ENCODE data around the gene CST7. TPM values are rescaled to one million over a fixed set of nuclear protein-coding genes. Genes with fewer than 3 reads are reported as not detected.

Gene CST7
- total RNA-seq, 1 experiment from 2014 or later, result not detected

DNA sequence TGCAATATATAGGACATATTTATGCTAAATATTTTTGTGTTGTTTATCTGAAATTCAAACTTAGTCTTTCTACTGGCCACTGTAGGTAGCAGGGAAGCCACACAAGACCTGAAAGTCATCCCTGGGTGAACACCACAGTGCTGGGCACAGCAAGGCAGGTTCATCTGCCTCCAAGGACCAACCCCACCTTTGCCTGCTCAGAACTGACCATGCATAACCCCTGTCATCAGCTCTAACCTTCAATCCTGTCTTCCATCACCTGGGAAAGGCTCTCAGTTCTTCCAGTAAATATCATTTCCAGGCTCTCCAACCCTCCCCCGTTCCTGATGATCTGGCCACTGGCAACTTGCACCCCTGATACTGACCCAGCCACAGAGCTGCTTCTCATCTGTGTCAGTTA, 32.7 kb upstream of the CST7 start:
- no peak overlapping the region for H3K27ac ChIP-seq (ENCODE audit: low read depth, low read length, poor library complexity, severe bottlenecking)
- TF ChIP-seq, protein P1, sequence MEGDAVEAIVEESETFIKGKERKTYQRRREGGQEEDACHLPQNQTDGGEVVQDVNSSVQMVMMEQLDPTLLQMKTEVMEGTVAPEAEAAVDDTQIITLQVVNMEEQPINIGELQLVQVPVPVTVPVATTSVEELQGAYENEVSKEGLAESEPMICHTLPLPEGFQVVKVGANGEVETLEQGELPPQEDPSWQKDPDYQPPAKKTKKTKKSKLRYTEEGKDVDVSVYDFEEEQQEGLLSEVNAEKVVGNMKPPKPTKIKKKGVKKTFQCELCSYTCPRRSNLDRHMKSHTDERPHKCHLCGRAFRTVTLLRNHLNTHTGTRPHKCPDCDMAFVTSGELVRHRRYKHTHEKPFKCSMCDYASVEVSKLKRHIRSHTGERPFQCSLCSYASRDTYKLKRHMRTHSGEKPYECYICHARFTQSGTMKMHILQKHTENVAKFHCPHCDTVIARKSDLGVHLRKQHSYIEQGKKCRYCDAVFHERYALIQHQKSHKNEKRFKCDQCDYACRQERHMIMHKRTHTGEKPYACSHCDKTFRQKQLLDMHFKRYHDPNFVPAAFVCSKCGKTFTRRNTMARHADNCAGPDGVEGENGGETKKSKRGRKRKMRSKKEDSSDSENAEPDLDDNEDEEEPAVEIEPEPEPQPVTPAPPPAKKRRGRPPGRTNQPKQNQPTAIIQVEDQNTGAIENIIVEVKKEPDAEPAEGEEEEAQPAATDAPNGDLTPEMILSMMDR (conservative IDR thresholded peaks at IDR 0.05; ENCODE audit: low read depth, low read length), result no peak
- POLR2A ChIA-PET (ENCODE audit: low non-redundant PET), result no interaction called here
- H3K4me3 ChIP-seq (ENCODE audit: low read depth, low read length, poor library complexity, severe bottlenecking), result no peak overlapping the region
- H3K36me3 ChIP-seq (ENCODE audit: insufficient read depth, low read length, poor library complexity, severe bottlenecking), result no peaks in the 10 kb centered on the region
- no peaks in the 10 kb centered on the region for H3K9me3 ChIP-seq (ENCODE audit: low read depth, low read length, poor library complexity, severe bottlenecking)
- CTCF ChIA-PET, result no interaction called here
- BruUV-seq (replicated peaks), result no TSS peak
- peaks cover 15% of the 10 kb centered on the region for H3K4me1 ChIP-seq (ENCODE audit: insufficient read depth, low read length, poor library complexity, severe bottlenecking)
- DNase-seq (ENCODE audit: low spot score), result no peak
- intact Hi-C loops (cut with micrococcal nuclease; ENCODE audit: unreplicated experiment), result loop anchor here (5.0 to 10.0 kb wide), 4 partner anchors 134 to 882 kb away; no protein-coding TSS in a partner anchor
- no peaks in the 10 kb centered on the region for H3K27me3 ChIP-seq (replicated peaks; ENCODE audit: insufficient read depth, low read depth, low read length, poor library complexity)

DNA sequence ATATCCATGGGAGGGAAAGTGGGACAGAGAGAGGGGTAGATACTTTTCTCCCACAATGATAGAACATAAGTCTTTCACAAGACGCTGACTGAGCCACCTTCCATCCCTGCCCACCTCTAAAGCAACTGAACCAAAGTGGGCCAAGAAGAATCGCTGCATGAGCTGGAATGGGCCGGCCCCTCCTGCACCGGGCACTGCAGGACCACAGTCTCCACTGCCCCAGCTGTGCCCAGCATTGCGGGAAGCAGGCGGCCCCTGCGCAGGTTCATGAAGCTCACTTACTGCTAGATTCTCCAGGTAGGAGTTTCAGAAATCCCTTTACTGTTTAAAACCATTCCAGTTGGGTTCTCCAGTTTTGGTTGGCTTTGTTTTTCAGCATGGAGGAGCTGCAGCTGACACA, 32.0 kb upstream of the CST7 start:
- Histone ChIP-seq H3K36me3 (ENCODE audit: insufficient read depth, low read length, poor library complexity, severe bottlenecking) (no peaks in the 10 kb centered on the region), H3K4me3 (ENCODE audit: low read depth, low read length, poor library complexity, severe bottlenecking) (no peak overlapping the region), H3K27me3 (replicated peaks; ENCODE audit: insufficient read depth, low read depth, low read length, poor library complexity) (no peaks in the 10 kb centered on the region), H3K27ac (ENCODE audit: low read depth, low read length, poor library complexity, severe bottlenecking) (no peak overlapping the region), H3K9me3 (ENCODE audit: low read depth, low read length, poor library complexity, severe bottlenecking) (no peaks in the 10 kb centered on the region), H3K4me1 (ENCODE audit: insufficient read depth, low read length, poor library complexity, severe bottlenecking) (peaks cover 13% of the 10 kb centered on the region)
- intact Hi-C loops (cut with micrococcal nuclease; ENCODE audit: unreplicated experiment), result loop anchor here (5.0 to 10.0 kb wide), 4 partner anchors 135 to 882 kb away; no protein-coding TSS in a partner anchor
- no peak for TF ChIP-seq EZH2 (IDR thresholded peaks at IDR 0.05; ENCODE audit: borderline replicate concordance, low read depth, low read length, poor library complexity, severe bottlenecking)
- TF ChIP-seq, protein P1 (conservative IDR thresholded peaks at IDR 0.05; ENCODE audit: low read depth, low read length), result no peak
- no TSS peak for BruUV-seq (replicated peaks)
- CTCF ChIA-PET, result no interaction called here
- DNase-seq (ENCODE audit: low spot score), result no peak
- POLR2A ChIA-PET (ENCODE audit: low non-redundant PET), result no interaction called here

- Histone ChIP-seq H3K36me3 (ENCODE audit: insufficient read depth, low read length, poor library complexity, severe bottlenecking) (no peaks in the 10 kb centered on the region), H3K27me3 (replicated peaks; ENCODE audit: insufficient read depth, low read depth, low read length, poor library complexity) (no peaks in the 10 kb centered on the region), H3K4me3 (ENCODE audit: low read depth, low read length, poor library complexity, severe bottlenecking) (peak overlapping the region; percentile 12), H3K9me3 (ENCODE audit: low read depth, low read length, poor library complexity, severe bottlenecking) (no peaks in the 10 kb centered on the region), H3K27ac (ENCODE audit: low read depth, low read length, poor library complexity, severe bottlenecking) (peak overlapping the region; percentile 41), H3K4me1 (ENCODE audit: insufficient read depth, low read length, poor library complexity, severe bottlenecking) (peaks cover 13% of the 10 kb centered on the region)
- intact Hi-C loops (cut with micrococcal nuclease; ENCODE audit: unreplicated experiment), result loop anchor here (2.0 to 10.0 kb wide), 7 partner anchors 136 to 1029 kb away; no protein-coding TSS in a partner anchor
- BruUV-seq (replicated peaks), result no TSS peak
- no peak for TF ChIP-seq EZH2 (IDR thresholded peaks at IDR 0.05; ENCODE audit: borderline replicate concordance, low read depth, low read length, poor library complexity, severe bottlenecking)
- TF ChIP-seq, protein P1 (conservative IDR thresholded peaks at IDR 0.05; ENCODE audit: low read depth, low read length), result peak; percentile 95
- ChIA-PET CTCF (interaction anchor here (0.5 to 1.0 kb wide), 4 partner anchors 133 to 920 kb away, joined by 3 to 5 read pairs (median 4); no protein-coding TSS in a partner anchor), POLR2A (ENCODE audit: low non-redundant PET) (no interaction called here)
- DNase-seq (ENCODE audit: low spot score), result peak; percentile 89
Measured at GRCh38 chr20:24917797-24918578, 31.1 kb upstream of the CST7 start.
